H4 (cell line): ENCODE measurements around the gene SLC52A1. TPM values are rescaled to one million over a fixed set of nuclear protein-coding genes. Genes with fewer than 3 reads are reported as not detected.
"Not testable (repeated sequence)": the region's sequence is repeated elsewhere in the genome, so short reads cannot be mapped to it uniquely, and the experiment has no call there.

ENCODE experiments used
- DNase-seq: peaks from one replicate; pipeline ENCODE4 v3.0.0-alpha.2; 2015; ENCODE audit warnings: low spot score
- total RNA-seq: library from RNA; depleted of rRNA; stranded (reverse); fragments of >200 nt; shearing (Covaris generic); gene quantifications from 2 replicates; pipeline ENCODE4 v1.2.3, GENCODE V29; 2014; rRNA removed

The SLC52A1 gene
- total RNA-seq = not detected in 2 replicates

- DNase-seq = no peak
These were observed at the start of gene SLC52A1 for GRCh38 chr17:5035315-5035714. Gene SLC52A1 (minus strand): TSS chr17:5035426. CDS start chr17:5034606, 820 bp downstream.

- no peak for DNase-seq
These were observed 45.4 kb upstream of the SLC52A1 start for GRCh38 chr17:5080591-5080990.

GRCh38 chr17:5078106-5079028 is 43.1 kb upstream of the SLC52A1 start, which contains the start of gene ZFP3:
Gene ZFP3 (plus strand): TSS chr17:5078467. CDS start chr17:5091505, 13,038 bp downstream.
- DNase-seq = no peak

- no peak for DNase-seq
These were observed 42.5 kb upstream of the SLC52A1 start for GRCh38 chr17:5077781-5078105.

GRCh38 chr17:5077275-5077674 is 42.0 kb upstream of the SLC52A1 start:
- not testable (repeated sequence) for DNase-seq

- DNase-seq = not testable (repeated sequence)
These were observed 40.2 kb upstream of the SLC52A1 start for GRCh38 chr17:5075472-5075871.

- DNase-seq = no peak
These were observed 34.5 kb upstream of the SLC52A1 start for GRCh38 chr17:5069724-5070123.

- no peak for DNase-seq
These were observed 33.0 kb upstream of the SLC52A1 start for GRCh38 chr17:5068236-5068635.

GRCh38 chr17:5065227-5065744 is 30.1 kb upstream of the SLC52A1 start:
- no peak for DNase-seq

GRCh38 chr17:5055543-5055942 is 20.3 kb upstream of the SLC52A1 start:
- no peak for DNase-seq

GRCh38 chr17:5050278-5050677 is 15.1 kb upstream of the SLC52A1 start:
- DNase-seq = no peak

- no peak for DNase-seq
These were observed 14.2 kb upstream of the SLC52A1 start for GRCh38 chr17:5049314-5049841.

GRCh38 chr17:5047446-5047845 is 12.2 kb upstream of the SLC52A1 start:
- no peak for DNase-seq

- DNase-seq = no peak
These were observed 10.3 kb upstream of the SLC52A1 start for GRCh38 chr17:5045496-5045895.

- no peak for DNase-seq
These were observed 9.4 kb upstream of the SLC52A1 start for GRCh38 chr17:5044630-5045029.

- DNase-seq = no peak
These were observed 8.3 kb upstream of the SLC52A1 start for GRCh38 chr17:5043524-5043923.

- no peak for DNase-seq
These were observed 7.2 kb upstream of the SLC52A1 start for GRCh38 chr17:5042157-5043022.

- DNase-seq = no peak
These were observed 575 bp downstream of the SLC52A1 start for GRCh38 chr17:5034651-5035050.

- DNase-seq = no peak
These were observed 1.2 kb downstream of the SLC52A1 start for GRCh38 chr17:5034063-5034462.

- DNase-seq = no peak
These were observed 1.7 kb downstream of the SLC52A1 start for GRCh38 chr17:5033352-5034015.

GRCh38 chr17:5032865-5033264 is 2.4 kb downstream of the SLC52A1 start:
- DNase-seq = no peak
